ENCODE measurements around the gene UQCR10. TPM values are rescaled to one million over a fixed set of nuclear protein-coding genes. Genes with fewer than 3 reads are reported as not detected.

UQCR10 gene
- total RNA-seq, 2 experiments from 2014 or later = 81.4 to 87.4 TPM

DNA sequence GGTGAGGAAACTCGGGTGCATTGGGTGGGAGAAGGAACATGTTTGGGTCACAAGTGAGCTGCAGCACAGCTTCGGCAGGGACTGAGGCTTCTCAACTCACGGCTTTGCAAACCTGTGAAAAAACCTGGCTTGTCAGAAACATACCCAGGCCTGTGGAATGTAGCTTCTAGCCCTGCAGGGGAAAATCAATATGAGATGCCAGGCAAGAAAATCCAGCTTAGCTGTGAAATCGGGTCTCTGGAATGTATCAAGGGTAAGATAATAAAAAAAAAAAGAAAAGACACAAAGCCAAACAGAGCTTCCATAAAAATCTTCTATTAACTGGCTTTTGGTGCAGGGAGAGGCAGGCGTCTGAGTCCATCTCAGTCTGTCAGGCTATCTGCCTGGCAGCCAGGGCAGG lies 28.5 kb downstream of the UQCR10 start:
- Mint-ChIP-seq H3K27me3 (no peaks in the 10 kb centered on the region), H3K4me1 (ENCODE audit: low read depth) (no peaks in the 10 kb centered on the region), H3K9me3 (no peaks in the 10 kb centered on the region), H3K36me3 (peaks cover 38% of the 10 kb centered on the region), H3K4me3 (no peak overlapping the region), H3K27ac (no peak overlapping the region)
- CTCF ChIA-PET = no interaction called here
- POLR2A ChIA-PET = no interaction called here
- intact Hi-C loops (cut with micrococcal nuclease) = no loop called here
- DNase-seq = no peak

DNA sequence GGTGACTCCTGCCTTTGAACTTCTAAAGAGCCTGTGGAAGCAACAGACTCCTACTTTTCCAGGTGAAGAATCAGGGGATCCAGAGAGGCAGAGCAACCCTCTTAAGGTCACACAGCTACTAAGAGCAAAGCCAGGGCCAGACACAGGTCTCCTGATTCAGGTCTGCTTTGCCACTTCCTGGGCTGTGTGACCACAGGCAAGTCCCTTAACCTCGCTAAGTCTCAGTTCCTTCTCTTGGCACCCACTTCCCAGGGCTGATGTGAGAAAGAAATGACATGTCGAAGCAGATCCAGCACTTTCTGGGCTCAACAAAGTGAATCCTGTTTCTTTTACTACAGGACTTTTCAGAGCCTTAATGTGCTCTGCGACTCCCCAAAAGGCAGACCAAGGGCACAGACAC lies 30.2 kb downstream of the UQCR10 start:
- Mint-ChIP-seq H3K27me3 (no peaks in the 10 kb centered on the region), H3K9me3 (no peaks in the 10 kb centered on the region), H3K27ac (no peak overlapping the region), H3K36me3 (peaks cover 37% of the 10 kb centered on the region), H3K4me3 (no peak overlapping the region), H3K4me1 (ENCODE audit: low read depth) (no peaks in the 10 kb centered on the region)
- POLR2A ChIA-PET = no interaction called here
- DNase-seq = peak; percentile 10
- CTCF ChIA-PET = no interaction called here
- intact Hi-C loops (cut with micrococcal nuclease) = no loop called here

GRCh38 chr22:29798318-29798717 lies 31.1 kb downstream of the UQCR10 start:
- CTCF ChIA-PET = no interaction called here
- no peak overlapping the region for H3K27ac Mint-ChIP-seq
- intact Hi-C loops (cut with micrococcal nuclease) = no loop called here

DNA sequence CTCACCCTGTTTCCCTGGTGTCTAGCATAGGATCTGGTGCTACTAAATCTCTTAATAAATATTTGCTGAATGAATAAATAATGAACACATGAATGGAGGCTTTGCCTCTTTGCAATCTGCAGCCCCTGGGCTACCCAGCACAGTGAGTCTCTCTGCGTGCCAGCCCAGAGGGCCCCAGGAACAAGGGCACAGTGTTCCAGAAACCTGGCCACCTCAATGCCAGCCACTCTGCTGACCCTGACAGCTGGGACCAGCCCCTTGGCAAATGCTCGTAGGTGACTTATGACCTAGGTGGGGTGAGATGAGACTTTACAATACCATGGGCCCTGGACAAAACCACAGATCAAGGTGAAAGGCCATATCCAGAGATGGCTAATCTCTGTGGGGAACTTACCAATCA lies 31.6 kb downstream of the UQCR10 start:
- DNase-seq = no peak
- no peaks in the 10 kb centered on the region for H3K4me1 Mint-ChIP-seq (ENCODE audit: low read depth)
- H3K9me3 Mint-ChIP-seq = no peaks in the 10 kb centered on the region
- CTCF ChIA-PET = interaction anchor here (1.3 kb wide), 1 partner anchor 161 kb away, joined by 3 read pairs; no protein-coding TSS in a partner anchor
- H3K27ac Mint-ChIP-seq = no peak overlapping the region
- intact Hi-C loops (cut with micrococcal nuclease) = no loop called here
- POLR2A ChIA-PET = no interaction called here
- no peaks in the 10 kb centered on the region for H3K27me3 Mint-ChIP-seq
- no peak overlapping the region for H3K4me3 Mint-ChIP-seq
- H3K36me3 Mint-ChIP-seq = peaks cover 40% of the 10 kb centered on the region

More at GRCh38 chr22:29798318-29798717, 31.1 kb downstream of the UQCR10 start:
- no peaks in the 10 kb centered on the region for H3K4me1 Mint-ChIP-seq (ENCODE audit: low read depth)
- peaks cover 37% of the 10 kb centered on the region for H3K36me3 Mint-ChIP-seq
- no peak overlapping the region for H3K4me3 Mint-ChIP-seq
- POLR2A ChIA-PET = no interaction called here
- H3K27me3 Mint-ChIP-seq = no peaks in the 10 kb centered on the region
- no peaks in the 10 kb centered on the region for H3K9me3 Mint-ChIP-seq
- DNase-seq = no peak

GRCh38 chr22:29799217-29799680 lies 32.1 kb downstream of the UQCR10 start:
- CTCF ChIA-PET = interaction anchor here (1.3 kb wide), 1 partner anchor 162 kb away, joined by 3 read pairs; no protein-coding TSS in a partner anchor
- POLR2A ChIA-PET = no interaction called here
- intact Hi-C loops (cut with micrococcal nuclease) = no loop called here
- Mint-ChIP-seq H3K9me3 (no peaks in the 10 kb centered on the region), H3K27ac (no peak overlapping the region), H3K27me3 (no peaks in the 10 kb centered on the region), H3K36me3 (peaks cover 42% of the 10 kb centered on the region), H3K4me1 (ENCODE audit: low read depth) (no peaks in the 10 kb centered on the region), H3K4me3 (no peak overlapping the region)
- no peak for DNase-seq

- no peaks in the 10 kb centered on the region for H3K4me1 Mint-ChIP-seq (ENCODE audit: low read depth)
- intact Hi-C loops (cut with micrococcal nuclease) = no loop called here
- peaks cover 43% of the 10 kb centered on the region for H3K36me3 Mint-ChIP-seq
- H3K27me3 Mint-ChIP-seq = no peaks in the 10 kb centered on the region
- CTCF ChIA-PET = no interaction called here
- no peak overlapping the region for H3K27ac Mint-ChIP-seq
- POLR2A ChIA-PET = interaction anchor here (0.5 kb wide), 1 partner anchor 904 kb away, joined by 3 read pairs; no protein-coding TSS in a partner anchor
- no peak overlapping the region for H3K4me3 Mint-ChIP-seq
- DNase-seq = no peak
- H3K9me3 Mint-ChIP-seq = no peaks in the 10 kb centered on the region
Observed at GRCh38 chr22:29801153-29801552, 34.0 kb downstream of the UQCR10 start.

DNA sequence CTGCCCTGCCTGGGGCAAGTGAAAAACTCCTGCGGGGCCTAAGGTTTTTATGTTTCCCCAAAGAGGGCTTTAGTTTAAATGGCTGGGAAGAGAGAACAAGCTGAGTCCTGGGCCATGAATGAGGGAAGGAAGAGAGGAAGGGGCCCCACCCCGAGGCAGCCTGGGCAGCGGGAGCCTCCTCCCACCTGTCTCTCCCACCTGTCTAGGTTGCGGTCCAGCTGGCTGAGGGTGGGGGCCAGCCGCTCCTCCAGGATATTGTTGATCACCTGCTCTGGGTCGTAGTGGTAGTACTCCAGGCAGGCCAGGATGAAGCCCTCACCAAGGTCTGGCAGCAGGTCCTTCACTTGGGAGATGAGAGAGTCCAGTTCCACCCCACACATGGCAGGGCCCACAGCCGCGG lies 34.6 kb downstream of the UQCR10 start:
- intact Hi-C loops (cut with micrococcal nuclease) = no loop called here
- DNase-seq = no peak
- Mint-ChIP-seq H3K36me3 (peaks cover 43% of the 10 kb centered on the region), H3K27ac (no peak overlapping the region), H3K9me3 (no peaks in the 10 kb centered on the region), H3K27me3 (no peaks in the 10 kb centered on the region), H3K4me1 (ENCODE audit: low read depth) (no peaks in the 10 kb centered on the region), H3K4me3 (no peak overlapping the region)
- POLR2A ChIA-PET = no interaction called here
- CTCF ChIA-PET = no interaction called here

DNA sequence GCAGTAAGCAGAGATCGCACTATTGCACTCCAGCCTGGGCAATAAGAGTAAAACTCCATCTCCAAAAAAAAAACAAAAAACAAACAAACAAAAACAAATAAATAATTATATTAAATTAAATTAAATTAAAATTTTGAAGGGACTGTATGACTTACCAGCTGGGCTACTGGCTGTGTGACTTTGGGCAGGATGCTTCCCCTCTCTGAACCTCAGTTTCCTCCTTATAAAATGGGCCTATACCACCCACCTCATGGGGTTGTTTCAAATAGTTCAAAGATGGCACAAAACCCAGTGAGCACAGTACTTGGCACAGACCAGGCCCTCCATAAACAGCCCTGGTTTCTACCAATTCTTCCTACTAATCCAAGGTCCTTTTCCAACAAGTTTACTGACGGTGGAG lies 36.0 kb downstream of the UQCR10 start:
- H3K9me3 Mint-ChIP-seq = no peaks in the 10 kb centered on the region
- POLR2A ChIA-PET = no interaction called here
- H3K27me3 Mint-ChIP-seq = no peaks in the 10 kb centered on the region
- CTCF ChIA-PET = no interaction called here
- no peak for DNase-seq
- H3K36me3 Mint-ChIP-seq = peaks cover 45% of the 10 kb centered on the region
- H3K4me3 Mint-ChIP-seq = no peak overlapping the region
- H3K27ac Mint-ChIP-seq = no peak overlapping the region
- no peaks in the 10 kb centered on the region for H3K4me1 Mint-ChIP-seq (ENCODE audit: low read depth)
- intact Hi-C loops (cut with micrococcal nuclease) = no loop called here

DNA sequence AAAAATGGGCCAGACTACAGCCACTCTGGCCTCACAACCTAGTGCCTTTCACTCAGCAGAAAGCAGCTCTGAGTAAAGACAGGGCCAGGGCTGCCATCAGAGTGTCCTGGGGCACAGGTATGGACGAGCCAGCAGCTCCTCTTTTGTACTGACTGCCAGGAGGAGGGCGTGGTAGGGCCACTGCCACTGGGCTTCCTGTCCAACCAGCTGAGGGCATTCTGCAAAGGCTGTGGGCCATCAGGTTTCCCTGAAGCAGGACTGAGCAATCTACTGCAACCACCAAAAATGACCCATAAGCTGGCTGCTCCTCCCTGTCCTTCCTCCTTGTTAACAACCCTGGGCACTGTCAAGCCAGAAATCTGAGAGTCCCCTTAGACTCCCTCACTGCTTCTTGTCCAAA lies 37.8 kb downstream of the UQCR10 start:
- intact Hi-C loops (cut with micrococcal nuclease) = no loop called here
- no peak overlapping the region for H3K4me3 Mint-ChIP-seq
- DNase-seq = no peak
- H3K4me1 Mint-ChIP-seq (ENCODE audit: low read depth) = no peaks in the 10 kb centered on the region
- POLR2A ChIA-PET = no interaction called here
- H3K27ac Mint-ChIP-seq = no peak overlapping the region
- peaks cover 43% of the 10 kb centered on the region for H3K36me3 Mint-ChIP-seq
- H3K27me3 Mint-ChIP-seq = no peaks in the 10 kb centered on the region
- H3K9me3 Mint-ChIP-seq = no peaks in the 10 kb centered on the region
- CTCF ChIA-PET = interaction anchor here (3.7 kb wide), 1 partner anchor 200 kb away, joined by 12 read pairs; no protein-coding TSS in a partner anchor

GRCh38 chr22:29806196-29806595 lies 39.0 kb downstream of the UQCR10 start:
- Mint-ChIP-seq H3K27ac (no peak overlapping the region), H3K4me1 (ENCODE audit: low read depth) (no peaks in the 10 kb centered on the region), H3K9me3 (no peaks in the 10 kb centered on the region), H3K36me3 (peaks cover 38% of the 10 kb centered on the region), H3K27me3 (no peaks in the 10 kb centered on the region), H3K4me3 (no peak overlapping the region)
- intact Hi-C loops (cut with micrococcal nuclease) = no loop called here
- CTCF ChIA-PET = interaction anchor here (3.7 kb wide), 1 partner anchor 199 kb away, joined by 12 read pairs; no protein-coding TSS in a partner anchor
- POLR2A ChIA-PET = interaction anchor here (0.9 kb wide), 1 partner anchor 27 kb away, joined by 3 read pairs; no protein-coding TSS in a partner anchor
- DNase-seq = no peak

DNA sequence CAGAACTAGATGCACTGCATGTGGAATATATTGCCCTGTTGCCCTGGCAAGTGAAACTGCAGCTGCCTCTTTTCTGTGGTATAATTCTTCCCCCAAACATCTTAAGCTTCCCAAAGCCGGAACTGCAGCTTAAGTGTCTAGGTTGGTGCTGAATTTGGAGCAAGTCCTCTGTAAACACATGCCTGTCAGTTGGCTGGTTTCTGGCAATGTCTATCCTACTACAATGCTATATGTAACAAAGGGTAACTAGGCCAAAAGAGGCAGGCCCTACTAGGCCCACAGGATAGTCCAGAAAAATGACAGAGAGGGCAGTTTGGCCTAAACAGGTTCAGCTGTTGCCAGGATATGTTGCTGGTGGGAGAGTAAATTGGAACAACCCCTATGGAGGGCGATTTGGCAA lies 43.0 kb downstream of the UQCR10 start:
- ChIA-PET POLR2A (no interaction called here), CTCF (interaction anchor here (0.6 kb wide), 1 partner anchor 211 kb away, joined by 4 read pairs; no protein-coding TSS in a partner anchor)
- H3K4me1 Mint-ChIP-seq (ENCODE audit: low read depth) = no peaks in the 10 kb centered on the region
- H3K4me3 Mint-ChIP-seq = no peak overlapping the region
- no peaks in the 10 kb centered on the region for H3K9me3 Mint-ChIP-seq
- H3K27me3 Mint-ChIP-seq = no peaks in the 10 kb centered on the region
- H3K27ac Mint-ChIP-seq = no peak overlapping the region
- intact Hi-C loops (cut with micrococcal nuclease) = no loop called here
- peaks cover 41% of the 10 kb centered on the region for H3K36me3 Mint-ChIP-seq
- DNase-seq = no peak

DNA sequence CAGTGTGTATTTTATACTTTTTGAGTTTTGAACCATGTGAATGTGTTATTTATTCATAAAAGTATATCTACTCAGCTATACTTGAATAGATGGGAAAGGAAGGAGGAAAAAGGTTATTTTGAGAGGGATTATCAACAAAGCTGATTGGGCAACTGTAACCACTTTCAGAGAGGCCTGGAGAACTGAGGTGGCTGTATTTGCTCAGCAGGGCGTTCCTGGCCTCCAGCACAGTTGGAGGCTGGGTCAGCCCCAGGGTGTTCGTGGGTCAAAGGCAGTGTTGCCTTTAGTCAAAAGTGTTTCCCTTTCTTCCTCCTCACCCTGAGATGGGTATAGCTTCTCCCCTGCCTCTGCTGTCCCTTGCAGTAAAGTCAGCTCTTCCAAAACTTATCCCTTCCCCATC lies 44.2 kb downstream of the UQCR10 start:
- intact Hi-C loops (cut with micrococcal nuclease) = no loop called here
- Mint-ChIP-seq H3K9me3 (no peaks in the 10 kb centered on the region), H3K27ac (no peak overlapping the region), H3K36me3 (peaks cover 42% of the 10 kb centered on the region), H3K4me1 (ENCODE audit: low read depth) (no peaks in the 10 kb centered on the region), H3K4me3 (no peak overlapping the region), H3K27me3 (no peaks in the 10 kb centered on the region)
- CTCF ChIA-PET = no interaction called here
- POLR2A ChIA-PET = no interaction called here
- DNase-seq = no peak

DNA sequence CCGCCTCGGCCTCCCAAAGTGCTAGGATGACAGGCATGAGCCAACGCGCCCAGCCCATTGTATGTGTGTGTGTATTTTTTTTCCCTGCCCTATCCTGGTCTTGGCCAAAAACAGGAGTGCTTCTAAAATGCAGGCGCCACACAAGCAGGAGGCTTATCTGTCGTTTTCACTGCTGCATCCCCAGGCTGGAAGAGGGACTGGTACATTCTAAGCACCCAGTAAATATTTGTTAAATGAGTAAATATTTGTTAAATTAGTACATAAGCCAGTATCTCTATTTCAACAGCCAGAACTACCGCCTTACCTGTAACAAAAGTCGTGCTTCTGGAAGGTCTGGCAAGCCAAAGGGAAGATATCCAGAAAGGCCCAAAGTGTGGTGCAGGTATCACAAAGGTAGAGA lies 46.0 kb downstream of the UQCR10 start:
- Mint-ChIP-seq H3K27me3 (no peaks in the 10 kb centered on the region), H3K9me3 (no peaks in the 10 kb centered on the region), H3K4me3 (no peak overlapping the region), H3K4me1 (ENCODE audit: low read depth) (no peaks in the 10 kb centered on the region), H3K27ac (no peak overlapping the region), H3K36me3 (peaks cover 47% of the 10 kb centered on the region)
- no peak for DNase-seq
- intact Hi-C loops (cut with micrococcal nuclease) = no loop called here
- ChIA-PET CTCF (interaction anchor here (0.8 to 1.2 kb wide), 2 partner anchors 192 kb away, joined by 3 to 4 read pairs; no protein-coding TSS in a partner anchor), POLR2A (no interaction called here)
